ENCODE results near the gene RBFOX2.
"Not testable (repeated sequence)": the region's sequence is repeated elsewhere in the genome, so short reads cannot be mapped to it uniquely, and the experiment has no call there.

Gene RBFOX2

GRCh38 chr22:36028646-36029405 lies at the start of gene RBFOX2:
TSS of gene RBFOX2 (minus strand) at chr22:36028824. CDS start at chr22:36028425, 399 bp downstream.
- Mint-ChIP-seq H3K4me3 (peak within 1 kb of the TSS; percentile 74), H3K27me3 (peaks cover 31% of the 10 kb centered on the region), H3K36me3 (ENCODE audit: insufficient read depth) (no peaks in the 10 kb centered on the region), H3K9me3 (no peaks in the 10 kb centered on the region), H3K4me1 (peaks cover 14% of the 10 kb centered on the region), H3K27ac (ENCODE audit: low read depth) (peak within 1 kb of the TSS; percentile 42)
- DNase-seq (ENCODE audit: low spot score in 2 of 2) (peak; percentile 11 to 19), ATAC-seq (replicated peaks; ENCODE audit: extremely low read depth, poor library complexity, severe bottlenecking) (peak; percentile 49)

- DNase-seq (ENCODE audit: low spot score in 2 of 2) (no peak), ATAC-seq (replicated peaks; ENCODE audit: extremely low read depth, poor library complexity, severe bottlenecking) (no peak)
- Mint-ChIP-seq H3K4me3 (no peak overlapping the region), H3K4me1 (peaks cover 5% of the 10 kb centered on the region), H3K27ac (ENCODE audit: low read depth) (no peak overlapping the region), H3K27me3 (no peaks in the 10 kb centered on the region), H3K36me3 (ENCODE audit: insufficient read depth) (no peaks in the 10 kb centered on the region), H3K9me3 (no peaks in the 10 kb centered on the region)
These were observed 48.6 kb upstream of the RBFOX2 start for GRCh38 chr22:36077271-36077670.

- Mint-ChIP-seq H3K36me3 (ENCODE audit: insufficient read depth) (no peaks in the 10 kb centered on the region), H3K4me1 (peaks cover 5% of the 10 kb centered on the region), H3K4me3 (no peak overlapping the region), H3K27ac (ENCODE audit: low read depth) (no peak overlapping the region), H3K9me3 (no peaks in the 10 kb centered on the region), H3K27me3 (no peaks in the 10 kb centered on the region)
- DNase-seq (ENCODE audit: low spot score in 2 of 2) (no peak), ATAC-seq (replicated peaks; ENCODE audit: extremely low read depth, poor library complexity, severe bottlenecking) (no peak)
These were observed 47.1 kb upstream of the RBFOX2 start for GRCh38 chr22:36075724-36076123.

GRCh38 chr22:36075230-36075629 lies 46.6 kb upstream of the RBFOX2 start:
- no peak overlapping the region for H3K4me3 Mint-ChIP-seq
- no peaks in the 10 kb centered on the region for H3K36me3 Mint-ChIP-seq (ENCODE audit: insufficient read depth)

GRCh38 chr22:36073476-36073875 lies 44.9 kb upstream of the RBFOX2 start:
- no peak for ATAC-seq (replicated peaks; ENCODE audit: extremely low read depth, poor library complexity, severe bottlenecking)
- no peak for DNase-seq (ENCODE audit: low spot score in 2 of 2)
- H3K27ac Mint-ChIP-seq (ENCODE audit: low read depth), result no peak overlapping the region
- H3K27me3 Mint-ChIP-seq, result peaks cover 8% of the 10 kb centered on the region
- no peaks in the 10 kb centered on the region for H3K9me3 Mint-ChIP-seq
- no peak overlapping the region for H3K4me3 Mint-ChIP-seq
- H3K36me3 Mint-ChIP-seq (ENCODE audit: insufficient read depth), result no peaks in the 10 kb centered on the region
- H3K4me1 Mint-ChIP-seq, result no peaks in the 10 kb centered on the region

More at GRCh38 chr22:36075230-36075629, 46.6 kb upstream of the RBFOX2 start:
- Mint-ChIP-seq H3K9me3 (no peaks in the 10 kb centered on the region), H3K4me1 (peaks cover 5% of the 10 kb centered on the region), H3K27me3 (no peaks in the 10 kb centered on the region), H3K27ac (ENCODE audit: low read depth) (no peak overlapping the region)
- no peak for DNase-seq (ENCODE audit: low spot score in 2 of 2)
- no peak for ATAC-seq (replicated peaks; ENCODE audit: extremely low read depth, poor library complexity, severe bottlenecking)

- H3K36me3 Mint-ChIP-seq (ENCODE audit: insufficient read depth); H3K27ac Mint-ChIP-seq (ENCODE audit: low read depth); H3K4me1 Mint-ChIP-seq; H3K9me3 Mint-ChIP-seq; DNase-seq (ENCODE audit: low spot score in 2 of 2); H3K27me3 Mint-ChIP-seq; H3K4me3 Mint-ChIP-seq; ATAC-seq (replicated peaks; ENCODE audit: extremely low read depth, poor library complexity, severe bottlenecking): not testable (repeated sequence)
These were observed 42.0 kb upstream of the RBFOX2 start for GRCh38 chr22:36070645-36071044.

GRCh38 chr22:36069368-36069767 lies 40.7 kb upstream of the RBFOX2 start:
- peaks cover 8% of the 10 kb centered on the region for H3K27me3 Mint-ChIP-seq
- H3K27ac Mint-ChIP-seq (ENCODE audit: low read depth), result no peak overlapping the region
- no peaks in the 10 kb centered on the region for H3K9me3 Mint-ChIP-seq
- no peak overlapping the region for H3K4me3 Mint-ChIP-seq
- no peaks in the 10 kb centered on the region for H3K36me3 Mint-ChIP-seq (ENCODE audit: insufficient read depth)
- peaks cover 11% of the 10 kb centered on the region for H3K4me1 Mint-ChIP-seq
- ATAC-seq (replicated peaks; ENCODE audit: extremely low read depth, poor library complexity, severe bottlenecking) (no peak), DNase-seq (ENCODE audit: low spot score in 2 of 2) (no peak)

- H3K27ac Mint-ChIP-seq (ENCODE audit: low read depth), result no peak overlapping the region
- peaks cover 11% of the 10 kb centered on the region for H3K4me1 Mint-ChIP-seq
- peaks cover 8% of the 10 kb centered on the region for H3K27me3 Mint-ChIP-seq
- ATAC-seq (replicated peaks; ENCODE audit: extremely low read depth, poor library complexity, severe bottlenecking), result no peak
- no peaks in the 10 kb centered on the region for H3K9me3 Mint-ChIP-seq
- no peak for DNase-seq (ENCODE audit: low spot score in 2 of 2)
- H3K4me3 Mint-ChIP-seq, result no peak overlapping the region
- H3K36me3 Mint-ChIP-seq (ENCODE audit: insufficient read depth), result no peaks in the 10 kb centered on the region
These were observed 40.2 kb upstream of the RBFOX2 start for GRCh38 chr22:36068776-36069344.

GRCh38 chr22:36067235-36067558 lies 38.6 kb upstream of the RBFOX2 start:
- Mint-ChIP-seq H3K9me3 (no peaks in the 10 kb centered on the region), H3K27me3 (peaks cover 8% of the 10 kb centered on the region), H3K4me1 (peaks cover 11% of the 10 kb centered on the region), H3K36me3 (ENCODE audit: insufficient read depth) (no peaks in the 10 kb centered on the region), H3K27ac (ENCODE audit: low read depth) (no peak overlapping the region), H3K4me3 (no peak overlapping the region)
- no peak for ATAC-seq (replicated peaks; ENCODE audit: extremely low read depth, poor library complexity, severe bottlenecking)
- DNase-seq (ENCODE audit: low spot score in 2 of 2), result no peak

GRCh38 chr22:36065775-36066544 lies 37.3 kb upstream of the RBFOX2 start:
- peak; percentile 49 for ATAC-seq (replicated peaks; ENCODE audit: extremely low read depth, poor library complexity, severe bottlenecking)
- Mint-ChIP-seq H3K27me3 (peaks cover 8% of the 10 kb centered on the region), H3K4me1 (peaks cover 11% of the 10 kb centered on the region), H3K9me3 (no peaks in the 10 kb centered on the region), H3K27ac (ENCODE audit: low read depth) (no peak overlapping the region), H3K4me3 (peak overlapping the region; percentile 82), H3K36me3 (ENCODE audit: insufficient read depth) (no peaks in the 10 kb centered on the region)
- peak; percentile 37 to 55 for DNase-seq (ENCODE audit: low spot score in 2 of 2)

- peaks cover 8% of the 10 kb centered on the region for H3K27me3 Mint-ChIP-seq
- no peaks in the 10 kb centered on the region for H3K9me3 Mint-ChIP-seq
- H3K27ac Mint-ChIP-seq (ENCODE audit: low read depth), result no peak overlapping the region
- no peak for DNase-seq (ENCODE audit: low spot score in 2 of 2)
- no peaks in the 10 kb centered on the region for H3K36me3 Mint-ChIP-seq (ENCODE audit: insufficient read depth)
- no peak for ATAC-seq (replicated peaks; ENCODE audit: extremely low read depth, poor library complexity, severe bottlenecking)
- peak overlapping the region; percentile 82 for H3K4me3 Mint-ChIP-seq
- H3K4me1 Mint-ChIP-seq, result peaks cover 11% of the 10 kb centered on the region
These were observed 36.8 kb upstream of the RBFOX2 start for GRCh38 chr22:36065462-36065774.

GRCh38 chr22:36064358-36064757 lies 35.7 kb upstream of the RBFOX2 start:
- ATAC-seq (replicated peaks; ENCODE audit: extremely low read depth, poor library complexity, severe bottlenecking) (no peak), DNase-seq (ENCODE audit: low spot score in 2 of 2) (no peak)
- peaks cover 11% of the 10 kb centered on the region for H3K4me1 Mint-ChIP-seq
- H3K4me3 Mint-ChIP-seq, result no peak overlapping the region
- H3K36me3 Mint-ChIP-seq (ENCODE audit: insufficient read depth), result no peaks in the 10 kb centered on the region
- H3K27me3 Mint-ChIP-seq, result peaks cover 4% of the 10 kb centered on the region
- H3K27ac Mint-ChIP-seq (ENCODE audit: low read depth), result no peak overlapping the region
- no peaks in the 10 kb centered on the region for H3K9me3 Mint-ChIP-seq

- ATAC-seq (replicated peaks; ENCODE audit: extremely low read depth, poor library complexity, severe bottlenecking) (no peak), DNase-seq (ENCODE audit: low spot score in 2 of 2) (no peak)
- no peak overlapping the region for H3K4me3 Mint-ChIP-seq
- H3K9me3 Mint-ChIP-seq, result no peaks in the 10 kb centered on the region
- peaks cover 48% of the 10 kb centered on the region for H3K27me3 Mint-ChIP-seq
- H3K27ac Mint-ChIP-seq (ENCODE audit: low read depth), result no peak overlapping the region
- no peaks in the 10 kb centered on the region for H3K36me3 Mint-ChIP-seq (ENCODE audit: insufficient read depth)
- peaks cover 6% of the 10 kb centered on the region for H3K4me1 Mint-ChIP-seq
These were observed 28.4 kb upstream of the RBFOX2 start for GRCh38 chr22:36056980-36057379.

Data from central memory CD8-positive, alpha-beta T cell (primary cell).